Uterus (tissue), 4 donors: Measurements from ENCODE around the gene DDX56. TPM values are rescaled to one million over a fixed set of nuclear protein-coding genes. Genes with fewer than 3 reads are reported as not detected.
"Not testable (repeated sequence)": the region's sequence is repeated elsewhere in the genome, so short reads cannot be mapped to it uniquely, and the experiment has no call there.

Experiments used
- DNase-seq, 2 donors: peaks; one replicate each; pipeline ENCODE4 v3.0.0-alpha.2; 2019 to 2020
- H3K27ac ChIP-seq, 2 donors: fragments of 200-600 bp; sonication (generic); 1 replicate in 1 of 2; 2 replicates in 1 of 2; pipeline ENCODE4 v1.5.1; 2016 to 2018
- H3K27me3 ChIP-seq, 2 donors: fragments of 200-600 bp; sonication (generic); one replicate each; pipeline ENCODE4 v1.5.1; 2018 to 2019; ENCODE audit warnings: control low read depth in 1 of 2
- H3K36me3 ChIP-seq, 2 donors: fragments of 200-600 bp; sonication (generic); one replicate each; pipeline ENCODE4 v1.5.1; 2019; ENCODE audit warnings: control low read depth in 1 of 2
- H3K4me1 ChIP-seq, 2 donors: fragments of 200-600 bp; sonication (generic); one replicate each; pipeline ENCODE4 v1.5.1; 2018 to 2019; ENCODE audit warnings: control low read depth in 1 of 2
- H3K4me3 ChIP-seq, 2 donors: fragments of 200-600 bp; sonication (generic); 1 replicate in 1 of 2; 2 replicates in 1 of 2; pipeline ENCODE4 v1.5.1; 2018 to 2019; ENCODE audit warnings: mild to moderate bottlenecking in 1 of 2
- H3K9me3 ChIP-seq, 2 donors: fragments of 200-600 bp; sonication (generic); one replicate each; pipeline ENCODE4 v1.5.1; 2019; ENCODE audit warnings: control low read depth in 1 of 2
- CTCF ChIP-seq, 4 experiments: fragments of 200-600 bp in 2 of 4; fragments of 450-650 bp in 2 of 4; sonication (generic) in 2 of 4; IDR thresholded peaks; one replicate each; pipeline ENCODE4 v1.5.1; 2016 to 2019; ENCODE audit warnings: antibody characterized with exemption in 4 of 4, mild to moderate bottlenecking in 2 of 4, moderate library complexity in 1 of 4
- POLR2A ChIP-seq, 2 donors: fragments of 450-650 bp; IDR thresholded peaks; one replicate each; pipeline ENCODE4 v1.6.1; 2016; ENCODE audit warnings: antibody characterized with exemption in 2 of 2, mild to moderate bottlenecking in 1 of 2, moderate library complexity in 1 of 2
- intact Hi-C: fragments of 100-400 bp; cut with DNase I; formaldehyde crosslinking; loops from one replicate; pipeline ENCODE4 v1.15.1; 2023; ENCODE audit warnings: low total_unique reads
- total RNA-seq, 4 donors: library from RNA; depleted of rRNA in 3 of 4; stranded (reverse); fragments of >200 nt in 3 of 4; gene quantifications; one replicate each; pipeline versions ENCODE4 v1.1.0 to v1.2.4, GENCODE V29; 2014 to 2023
- donor health status: DM: yes; HTN: yes; CAD: no.

Gene DDX56
- total RNA-seq, 4 donors from 2014 or later = 35.9 to 75.8 (median 45.2) TPM

DNA sequence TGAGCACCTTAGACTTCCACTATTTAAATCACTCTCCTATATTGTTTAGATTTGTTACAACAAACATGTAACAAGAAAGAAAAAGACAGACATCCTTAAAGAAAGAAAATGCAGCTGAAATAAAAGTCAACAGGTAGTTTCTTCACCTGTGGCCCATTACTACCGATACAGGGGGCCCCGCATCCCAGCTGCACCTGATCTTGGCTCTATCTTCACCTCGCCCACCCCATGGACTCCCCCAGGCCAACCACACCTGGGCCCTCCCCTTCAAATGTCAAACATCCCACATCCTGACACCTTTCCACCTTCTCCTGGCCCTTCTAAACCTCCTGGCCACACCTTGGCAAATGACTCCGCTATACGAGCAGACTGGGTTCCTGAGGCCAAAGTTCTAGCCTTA is 7.0 kb downstream of the DDX56 start:
- intact Hi-C loops = no loop called here
- DNase-seq = no peak
- no peaks in the 10 kb centered on the region for H3K36me3 ChIP-seq
- H3K4me3 ChIP-seq = no peak overlapping the region
- TF ChIP-seq POLR2A (IDR thresholded peaks at IDR 0.05) (no peak), CTCF (IDR thresholded peaks at IDR 0.05) (no peak)
- no peaks in the 10 kb centered on the region for H3K4me1 ChIP-seq
- no peaks in the 10 kb centered on the region for H3K27me3 ChIP-seq
- H3K9me3 ChIP-seq = no peaks in the 10 kb centered on the region
- H3K27ac ChIP-seq = no peak overlapping the region

GRCh38 chr7:44565795-44566559 is 7.7 kb downstream of the DDX56 start:
- Histone ChIP-seq H3K9me3 (no peaks in the 10 kb centered on the region), H3K27ac (no peak overlapping the region), H3K36me3 (no peaks in the 10 kb centered on the region), H3K4me3 (no peak overlapping the region), H3K4me1 (no peaks in the 10 kb centered on the region), H3K27me3 (no peaks in the 10 kb centered on the region)
- intact Hi-C loops = no loop called here
- TF ChIP-seq CTCF (IDR thresholded peaks at IDR 0.05) = no peak
- TF ChIP-seq POLR2A (IDR thresholded peaks at IDR 0.05) = no peak
- DNase-seq = no peak

DNA sequence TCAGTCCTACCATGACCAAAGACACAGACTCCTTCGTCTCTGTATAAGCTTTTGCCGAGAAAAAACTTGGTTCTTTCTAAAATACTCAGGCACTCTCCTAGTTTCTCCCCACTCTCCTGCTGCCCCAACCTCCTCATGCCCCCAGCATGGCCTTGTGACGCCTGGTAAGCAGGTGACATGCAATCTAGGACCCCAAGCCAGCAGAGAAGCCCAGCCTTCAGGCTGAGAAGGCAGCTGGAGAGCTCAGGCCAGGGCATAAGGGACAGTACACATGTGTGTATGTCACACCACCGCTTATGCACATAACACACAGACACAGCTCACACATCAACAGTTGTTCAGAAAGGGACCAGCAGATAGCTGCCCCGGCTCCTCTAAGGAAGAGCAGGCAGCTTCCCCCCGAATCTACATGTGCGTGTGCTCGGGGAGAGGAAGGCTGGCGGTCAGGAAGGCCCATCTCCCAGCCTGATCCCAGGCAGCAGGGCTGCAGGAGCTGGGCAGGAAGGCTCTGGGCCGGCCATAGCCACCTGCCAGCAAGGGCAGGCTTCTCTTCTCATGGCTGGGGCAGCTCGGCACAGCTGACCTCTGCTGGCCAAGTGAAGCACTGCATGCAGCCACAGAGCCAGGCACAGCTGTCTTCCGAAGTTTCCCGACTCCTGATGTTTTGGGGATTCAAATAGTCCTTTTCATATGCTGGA is 8.5 kb downstream of the DDX56 start:
- intact Hi-C loops = no loop called here
- Histone ChIP-seq H3K27me3 (no peaks in the 10 kb centered on the region), H3K27ac (no peak overlapping the region), H3K9me3 (no peaks in the 10 kb centered on the region), H3K36me3 (no peaks in the 10 kb centered on the region), H3K4me3 (no peak overlapping the region), H3K4me1 (no peaks in the 10 kb centered on the region)
- no peak for TF ChIP-seq POLR2A (IDR thresholded peaks at IDR 0.05)
- peak; percentile 83 to 90 (median 84) for TF ChIP-seq CTCF (IDR thresholded peaks at IDR 0.05)
- peak; percentile 47 to 59 for DNase-seq

- Histone ChIP-seq H3K27me3 (no peaks in the 10 kb centered on the region), H3K27ac (no peak overlapping the region), H3K4me1 (no peaks in the 10 kb centered on the region), H3K4me3 (no peak overlapping the region), H3K9me3 (no peaks in the 10 kb centered on the region), H3K36me3 (no peaks in the 10 kb centered on the region)
- DNase-seq = peak in 1 of 2 donors; percentile 6
- intact Hi-C loops = no loop called here
- TF ChIP-seq POLR2A (IDR thresholded peaks at IDR 0.05) = no peak
- no peak for TF ChIP-seq CTCF (IDR thresholded peaks at IDR 0.05)
Measured at GRCh38 chr7:44564606-44565005, 9.1 kb downstream of the DDX56 start.

DNA sequence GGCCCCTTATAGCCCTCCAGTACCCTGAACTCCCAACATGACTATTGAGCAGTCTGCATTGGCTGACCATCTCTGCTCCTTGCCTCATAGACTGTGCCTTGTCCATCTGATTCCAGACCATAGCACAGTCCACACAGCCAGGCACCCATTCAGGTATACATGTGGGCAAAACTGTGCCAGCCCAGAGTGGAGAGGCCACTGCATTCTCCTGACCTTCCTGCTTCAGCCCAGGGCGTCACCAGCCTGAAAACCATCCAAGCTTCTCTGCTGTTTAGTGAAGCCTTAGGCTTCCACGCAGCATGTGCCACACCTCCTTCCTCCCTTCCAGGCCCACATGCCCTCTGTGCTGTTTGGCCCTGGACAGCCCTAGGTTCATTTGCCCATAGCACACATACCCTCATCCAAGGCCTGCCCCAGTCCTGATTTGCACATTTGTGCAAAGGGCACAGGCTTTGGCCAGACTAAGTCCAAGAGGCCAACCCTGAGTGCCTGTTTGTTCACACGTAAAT is 10.5 kb downstream of the DDX56 start:
- TF ChIP-seq CTCF (IDR thresholded peaks at IDR 0.05) (no peak), POLR2A (IDR thresholded peaks at IDR 0.05) (no peak)
- no peaks in the 10 kb centered on the region for H3K36me3 ChIP-seq
- DNase-seq = no peak
- H3K27ac ChIP-seq = no peak overlapping the region
- intact Hi-C loops = no loop called here
- H3K9me3 ChIP-seq = no peaks in the 10 kb centered on the region
- no peaks in the 10 kb centered on the region for H3K27me3 ChIP-seq
- no peaks in the 10 kb centered on the region for H3K4me1 ChIP-seq
- no peak overlapping the region for H3K4me3 ChIP-seq

GRCh38 chr7:44562622-44562962 is 11.1 kb downstream of the DDX56 start:
- H3K36me3 ChIP-seq, H3K4me1 ChIP-seq, intact Hi-C loops, H3K27me3 ChIP-seq, H3K9me3 ChIP-seq, H3K27ac ChIP-seq, H3K4me3 ChIP-seq: not testable (repeated sequence)
- peak in 1 of 2 donors; percentile 5 for DNase-seq
